ENCODE measurements around the gene DGAT2L6. TPM values are rescaled to one million over a fixed set of nuclear protein-coding genes. Genes with fewer than 3 reads are reported as not detected.
A peak's percentile ranks its signal among the peaks of the same experiment; 100 is the strongest.

Gene DGAT2L6, protein sequence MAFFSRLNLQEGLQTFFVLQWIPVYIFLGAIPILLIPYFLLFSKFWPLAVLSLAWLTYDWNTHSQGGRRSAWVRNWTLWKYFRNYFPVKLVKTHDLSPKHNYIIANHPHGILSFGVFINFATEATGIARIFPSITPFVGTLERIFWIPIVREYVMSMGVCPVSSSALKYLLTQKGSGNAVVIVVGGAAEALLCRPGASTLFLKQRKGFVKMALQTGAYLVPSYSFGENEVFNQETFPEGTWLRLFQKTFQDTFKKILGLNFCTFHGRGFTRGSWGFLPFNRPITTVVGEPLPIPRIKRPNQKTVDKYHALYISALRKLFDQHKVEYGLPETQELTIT
- not detected for polyA plus RNA-seq

DNA sequence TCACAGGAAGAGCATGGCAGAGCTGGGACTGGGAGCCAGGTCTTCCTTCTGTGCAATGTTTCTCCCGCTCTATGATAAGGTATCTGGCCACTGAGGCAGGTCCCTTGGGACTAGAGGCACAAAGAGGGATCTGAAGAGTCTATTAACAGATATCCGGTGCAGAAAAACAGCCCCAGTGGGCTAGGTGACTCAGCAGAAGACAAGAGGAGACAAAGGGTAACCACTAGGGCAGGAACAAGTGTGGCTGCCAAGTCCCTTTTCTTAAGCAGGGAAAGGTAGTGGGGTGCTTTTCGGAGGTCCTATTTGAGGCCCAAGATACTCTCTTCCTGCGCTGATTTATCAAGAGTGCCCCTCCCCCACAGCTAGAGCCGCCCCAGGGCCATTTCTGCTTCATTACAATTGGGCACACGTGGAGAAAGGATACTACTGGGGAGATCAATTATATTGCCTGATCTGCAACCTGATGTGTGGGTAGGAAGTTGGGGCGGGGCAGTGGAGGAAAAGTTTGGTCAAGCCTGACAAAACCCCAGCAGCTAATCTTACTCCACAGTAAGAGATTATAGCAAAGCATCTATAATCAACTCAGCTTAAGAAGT, at the start of gene DGAT2L6:
DGAT2L6 (plus strand) TSS at position 546 of the 596 bp plus-strand sequence. CDS start 100 bp downstream, outside the sequence.
- no peaks in the 10 kb centered on the region for H3K9me3 Mint-ChIP-seq
- H3K36me3 Mint-ChIP-seq, result no peaks in the 10 kb centered on the region
- H3K4me3 Mint-ChIP-seq, result no peak within 1 kb of the TSS
- peaks cover 6 to 8% of the 10 kb centered on the region in 2 donors for H3K4me1 Mint-ChIP-seq
- H3K27ac Mint-ChIP-seq, result no peak within 1 kb of the TSS
- peaks cover 0 to 6% (median 0%) of the 10 kb centered on the region in 3 donors for H3K27me3 Mint-ChIP-seq (ENCODE audit: low read depth in 3 of 3)
- DNase-seq, result no peak

DNA sequence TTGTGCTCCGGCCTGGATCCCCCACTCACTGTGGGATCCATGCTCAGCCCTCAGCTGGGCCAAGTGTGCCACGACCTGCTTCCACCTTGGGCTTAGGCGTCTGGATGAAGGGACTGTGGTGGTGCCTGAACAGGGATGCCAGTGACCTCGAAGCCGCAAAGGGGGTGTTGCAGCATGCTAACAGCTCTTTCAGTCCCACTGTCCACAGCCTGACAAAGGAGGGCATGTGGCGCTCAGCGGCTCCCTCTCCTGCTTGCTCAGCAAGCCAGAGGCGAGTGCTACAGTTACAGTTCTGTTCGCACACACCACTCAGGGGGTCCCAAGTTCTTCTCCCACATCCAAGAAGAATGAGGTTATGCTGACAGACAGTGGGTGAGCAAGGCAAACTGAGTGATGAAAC, 49.2 kb upstream of the DGAT2L6 start:
- peaks cover 4 to 10% of the 10 kb centered on the region in 2 donors for H3K4me1 Mint-ChIP-seq
- H3K27ac Mint-ChIP-seq, result no peak overlapping the region
- H3K9me3 Mint-ChIP-seq, result no peaks in the 10 kb centered on the region
- H3K27me3 Mint-ChIP-seq (ENCODE audit: low read depth in 3 of 3), result peaks cover 0 to 5% (median 3%) of the 10 kb centered on the region in 3 donors
- H3K4me3 Mint-ChIP-seq, result no peak overlapping the region
- H3K36me3 Mint-ChIP-seq, result no peaks in the 10 kb centered on the region
- DNase-seq, result no peak

DNA sequence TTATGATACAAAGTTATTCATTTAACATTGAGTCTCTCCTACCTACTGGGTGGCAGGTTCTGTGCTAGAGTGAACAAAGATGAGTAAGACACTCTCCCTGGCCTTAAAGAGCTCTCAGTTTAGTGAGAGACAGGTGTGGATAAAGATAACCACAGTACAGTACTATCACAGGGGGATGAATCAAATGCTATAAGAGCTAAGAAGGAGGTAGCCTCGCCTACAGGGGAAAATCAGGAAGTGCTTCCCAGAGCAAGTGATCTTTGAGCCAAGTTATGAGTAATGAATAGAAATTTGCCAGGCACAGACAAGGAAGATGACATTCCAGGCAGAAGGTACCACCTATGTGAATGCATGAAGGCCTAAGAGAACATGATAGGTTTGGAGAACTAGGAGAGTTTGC, 47.5 kb upstream of the DGAT2L6 start:
- Mint-ChIP-seq H3K36me3 (no peaks in the 10 kb centered on the region), H3K4me3 (no peak overlapping the region), H3K4me1 (peaks cover 14 to 19% of the 10 kb centered on the region in 2 donors), H3K27ac (no peak overlapping the region), H3K27me3 (ENCODE audit: low read depth in 3 of 3) (peaks cover 0 to 11% (median 10%) of the 10 kb centered on the region in 3 donors), H3K9me3 (no peaks in the 10 kb centered on the region)
- no peak for DNase-seq

DNA sequence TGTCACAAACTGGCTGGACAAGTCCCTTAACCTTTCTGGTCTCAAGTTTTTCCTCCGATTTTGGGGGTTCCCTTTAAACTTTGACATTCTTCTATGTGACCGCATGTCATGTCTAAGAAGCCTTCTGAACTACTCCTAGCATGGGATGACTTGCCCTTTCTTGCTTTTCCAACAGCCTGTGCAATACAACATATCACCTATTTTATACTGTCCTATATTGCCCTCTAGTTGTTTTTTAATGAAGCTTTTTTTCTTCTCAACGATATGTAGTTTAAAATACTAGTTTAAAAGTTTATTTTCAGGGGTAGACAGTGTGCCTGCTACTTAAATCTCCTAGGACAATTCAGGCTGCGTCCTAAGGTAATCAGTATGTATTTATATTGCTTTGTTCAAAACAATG, 45.1 kb upstream of the DGAT2L6 start:
- Mint-ChIP-seq H3K9me3 (no peaks in the 10 kb centered on the region), H3K27me3 (ENCODE audit: low read depth in 3 of 3) (peaks cover 0 to 11% (median 10%) of the 10 kb centered on the region in 3 donors), H3K27ac (peak overlapping the region in 5 of 6 donors; percentile 3 to 93 (median 46)), H3K4me3 (peak overlapping the region in 4 of 5 donors; percentile 33 to 43 (median 36)), H3K36me3 (no peaks in the 10 kb centered on the region), H3K4me1 (peaks cover 24 to 34% of the 10 kb centered on the region in 2 donors)
- no peak for DNase-seq

DNA sequence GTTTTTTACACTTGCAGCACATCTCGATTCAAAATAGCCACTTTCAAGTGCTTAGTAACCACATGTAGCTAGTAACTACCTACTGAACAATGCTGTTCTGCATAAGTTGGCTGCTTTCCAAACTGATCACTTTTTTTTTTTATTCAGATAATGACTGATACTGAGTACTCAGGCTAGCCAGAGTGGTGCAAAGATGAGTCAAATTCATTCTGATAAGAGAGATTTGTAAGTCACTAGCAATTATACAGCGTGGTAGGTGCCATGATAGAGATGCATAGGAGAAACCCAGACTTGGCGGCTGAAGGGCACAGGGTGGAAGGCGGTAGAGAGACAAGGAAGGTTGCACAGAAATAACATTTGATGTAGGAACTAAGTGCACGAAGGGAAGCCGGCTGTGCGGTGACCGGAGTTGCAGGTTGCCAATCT, 44.4 kb upstream of the DGAT2L6 start:
- Mint-ChIP-seq H3K9me3 (no peaks in the 10 kb centered on the region), H3K4me3 (peak overlapping the region; percentile 94 to 99 (median 97)), H3K36me3 (no peaks in the 10 kb centered on the region), H3K27ac (peak overlapping the region; percentile 91 to 97 (median 95)), H3K27me3 (ENCODE audit: low read depth in 3 of 3) (peaks cover 0 to 11% (median 10%) of the 10 kb centered on the region in 3 donors), H3K4me1 (peaks cover 27 to 38% of the 10 kb centered on the region in 2 donors)
- no peak for DNase-seq

DNA sequence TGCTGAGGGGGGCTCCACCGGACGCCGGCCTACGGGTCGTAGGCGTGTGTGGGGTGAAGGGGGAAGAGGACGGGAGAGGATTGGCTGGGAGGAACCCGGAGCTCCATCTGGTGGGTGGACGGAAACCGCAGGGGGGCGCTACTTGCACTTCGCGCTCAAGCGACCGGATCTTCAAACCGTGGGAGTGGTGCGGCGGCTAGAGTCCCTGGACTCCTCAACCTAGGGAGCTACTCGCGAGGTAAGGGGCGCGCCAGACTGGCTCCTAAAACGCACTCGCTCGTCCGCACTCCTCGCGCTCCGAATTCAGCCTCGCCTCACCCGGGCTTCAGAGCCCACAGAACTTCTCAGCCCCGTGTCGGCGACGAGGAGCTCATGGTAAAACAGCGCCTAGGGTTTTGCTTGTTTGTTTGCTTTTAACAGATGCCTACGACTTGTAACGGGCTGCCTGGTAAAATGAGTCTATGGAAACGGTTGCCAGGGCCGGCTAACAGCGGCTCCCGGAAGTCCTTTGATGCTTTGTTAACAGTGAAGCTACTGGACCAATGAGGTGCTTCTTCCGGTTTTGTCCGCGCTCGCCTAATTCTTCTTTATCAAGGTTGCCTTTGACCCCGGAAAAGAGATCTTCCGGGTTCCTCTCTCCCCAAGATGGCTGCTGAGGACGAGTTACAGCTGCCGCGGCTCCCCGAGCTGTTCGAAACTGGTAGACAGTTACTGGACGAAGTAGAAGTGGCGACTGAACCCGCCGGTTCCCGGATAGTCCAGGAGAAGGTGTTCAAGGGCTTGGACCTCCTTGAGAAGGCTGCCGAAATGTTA, 43.8 kb upstream of the DGAT2L6 start, which contains the start of gene IGBP1:
IGBP1 (plus strand) TSS at position 145 of the 813 bp plus-strand sequence; CDS start at position 646, 501 bp downstream.
- DNase-seq, result peak; percentile 76 to 84 (median 82)
- no peaks in the 10 kb centered on the region for H3K9me3 Mint-ChIP-seq
- peaks cover 0 to 11% (median 10%) of the 10 kb centered on the region in 3 donors for H3K27me3 Mint-ChIP-seq (ENCODE audit: low read depth in 3 of 3)
- no peaks in the 10 kb centered on the region for H3K36me3 Mint-ChIP-seq
- peaks cover 27 to 38% of the 10 kb centered on the region in 2 donors for H3K4me1 Mint-ChIP-seq
- H3K4me3 Mint-ChIP-seq, result peak within 1 kb of the TSS; percentile 94 to 99 (median 97)
- peak within 1 kb of the TSS; percentile 91 to 97 (median 95) for H3K27ac Mint-ChIP-seq

DNA sequence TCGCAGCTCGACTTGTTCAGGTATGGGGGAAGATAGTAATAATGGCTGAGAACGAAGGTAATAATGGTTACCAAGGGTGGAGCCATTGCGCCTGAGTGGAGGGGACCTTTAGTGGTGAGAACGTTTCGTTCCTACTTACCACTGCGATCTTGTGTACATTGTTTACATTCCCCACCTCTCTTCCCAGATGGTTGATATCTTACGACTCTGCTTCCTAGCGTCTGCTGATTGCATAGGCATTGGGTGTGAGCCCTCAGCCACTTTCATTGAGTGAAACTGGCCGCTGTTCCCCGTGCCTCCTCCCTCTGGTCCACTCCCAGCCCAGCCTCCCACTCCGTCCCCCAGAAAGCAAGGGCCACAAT, 43.2 kb upstream of the DGAT2L6 start:
- Mint-ChIP-seq H3K36me3 (no peaks in the 10 kb centered on the region), H3K4me3 (peak overlapping the region; percentile 94 to 99 (median 97)), H3K4me1 (peaks cover 27 to 38% of the 10 kb centered on the region in 2 donors), H3K9me3 (no peaks in the 10 kb centered on the region), H3K27me3 (ENCODE audit: low read depth in 3 of 3) (peaks cover 0 to 11% (median 10%) of the 10 kb centered on the region in 3 donors), H3K27ac (peak overlapping the region; percentile 91 to 97 (median 95))
- DNase-seq, result no peak

DNA sequence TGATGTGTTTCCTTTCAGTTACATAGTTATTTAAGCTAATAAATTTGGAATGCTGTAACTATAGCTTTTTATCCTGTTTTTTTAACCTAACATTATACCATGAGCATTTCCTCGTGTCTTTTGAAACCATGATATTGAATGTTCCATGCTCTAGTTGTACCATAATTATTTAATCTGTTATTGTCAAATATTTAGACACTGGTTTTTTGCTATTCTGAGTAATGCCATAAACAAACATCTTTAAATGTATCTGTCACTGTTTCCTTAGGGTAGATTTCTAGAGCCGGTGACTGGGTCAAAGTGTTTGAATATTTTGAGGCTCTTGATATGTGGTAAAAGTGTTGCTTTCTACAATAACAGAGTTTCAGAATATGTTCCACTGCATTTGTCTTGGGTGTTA, 38.7 kb upstream of the DGAT2L6 start:
- Mint-ChIP-seq H3K9me3 (no peaks in the 10 kb centered on the region), H3K4me1 (peaks cover 23 to 37% of the 10 kb centered on the region in 2 donors), H3K27me3 (ENCODE audit: low read depth in 3 of 3) (peaks cover 2 to 5% (median 2%) of the 10 kb centered on the region in 3 donors), H3K4me3 (no peak overlapping the region), H3K27ac (no peak overlapping the region), H3K36me3 (peaks cover 0 to 10% (median 3%) of the 10 kb centered on the region in 3 donors)
- DNase-seq, result no peak

DNA sequence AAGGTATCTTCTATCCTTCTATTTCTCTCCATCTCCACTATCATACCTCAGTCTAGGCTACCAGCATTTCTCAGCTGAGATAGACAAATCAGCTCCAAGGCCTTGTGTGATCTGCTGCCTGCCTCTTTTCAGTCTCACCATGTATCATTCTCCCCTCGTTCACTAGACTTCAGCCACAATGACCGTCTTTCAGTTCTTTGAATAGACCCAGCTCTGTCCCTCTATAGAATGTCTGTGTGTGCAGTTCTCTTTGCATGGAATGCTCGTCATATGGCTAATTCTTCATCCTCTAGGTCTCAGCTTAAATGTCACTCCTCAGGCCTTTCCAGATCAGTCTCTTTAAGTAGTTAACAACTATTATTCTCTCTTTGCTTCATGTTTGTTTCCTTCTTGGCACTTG, 37.5 kb upstream of the DGAT2L6 start:
- H3K9me3 Mint-ChIP-seq, result no peaks in the 10 kb centered on the region
- H3K36me3 Mint-ChIP-seq, result peaks cover 0 to 10% (median 3%) of the 10 kb centered on the region in 3 donors
- no peak for DNase-seq
- peaks cover 0 to 5% (median 1%) of the 10 kb centered on the region in 3 donors for H3K27me3 Mint-ChIP-seq (ENCODE audit: low read depth in 3 of 3)
- peaks cover 13 to 29% of the 10 kb centered on the region in 2 donors for H3K4me1 Mint-ChIP-seq
- H3K27ac Mint-ChIP-seq, result no peak overlapping the region
- H3K4me3 Mint-ChIP-seq, result no peak overlapping the region

DNA sequence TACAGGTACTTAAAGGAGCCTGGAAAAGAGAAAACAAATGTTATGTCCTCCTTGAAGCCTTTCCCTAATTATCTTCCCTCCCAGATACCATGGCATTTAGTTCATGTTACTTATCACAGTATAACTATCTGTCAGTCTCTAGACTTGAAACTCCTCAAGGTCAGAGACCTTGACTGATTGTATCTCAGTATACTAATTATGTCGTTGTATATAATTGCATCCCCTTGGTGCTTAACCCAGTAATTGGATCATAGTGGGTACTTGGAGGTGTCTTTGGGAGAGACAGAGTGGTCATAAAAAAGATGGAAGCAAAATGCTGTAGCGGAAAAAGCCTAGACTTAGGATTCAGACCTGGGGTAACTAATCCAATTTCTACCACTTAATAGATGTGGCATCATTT, 35.9 kb upstream of the DGAT2L6 start:
- H3K27ac Mint-ChIP-seq, result no peak overlapping the region
- peaks cover 5 to 18% of the 10 kb centered on the region in 2 donors for H3K4me1 Mint-ChIP-seq
- no peak for DNase-seq
- H3K9me3 Mint-ChIP-seq, result no peaks in the 10 kb centered on the region
- no peak overlapping the region for H3K4me3 Mint-ChIP-seq
- peaks cover 0 to 10% (median 3%) of the 10 kb centered on the region in 3 donors for H3K36me3 Mint-ChIP-seq
- peaks cover 0 to 5% (median 1%) of the 10 kb centered on the region in 3 donors for H3K27me3 Mint-ChIP-seq (ENCODE audit: low read depth in 3 of 3)

DNA sequence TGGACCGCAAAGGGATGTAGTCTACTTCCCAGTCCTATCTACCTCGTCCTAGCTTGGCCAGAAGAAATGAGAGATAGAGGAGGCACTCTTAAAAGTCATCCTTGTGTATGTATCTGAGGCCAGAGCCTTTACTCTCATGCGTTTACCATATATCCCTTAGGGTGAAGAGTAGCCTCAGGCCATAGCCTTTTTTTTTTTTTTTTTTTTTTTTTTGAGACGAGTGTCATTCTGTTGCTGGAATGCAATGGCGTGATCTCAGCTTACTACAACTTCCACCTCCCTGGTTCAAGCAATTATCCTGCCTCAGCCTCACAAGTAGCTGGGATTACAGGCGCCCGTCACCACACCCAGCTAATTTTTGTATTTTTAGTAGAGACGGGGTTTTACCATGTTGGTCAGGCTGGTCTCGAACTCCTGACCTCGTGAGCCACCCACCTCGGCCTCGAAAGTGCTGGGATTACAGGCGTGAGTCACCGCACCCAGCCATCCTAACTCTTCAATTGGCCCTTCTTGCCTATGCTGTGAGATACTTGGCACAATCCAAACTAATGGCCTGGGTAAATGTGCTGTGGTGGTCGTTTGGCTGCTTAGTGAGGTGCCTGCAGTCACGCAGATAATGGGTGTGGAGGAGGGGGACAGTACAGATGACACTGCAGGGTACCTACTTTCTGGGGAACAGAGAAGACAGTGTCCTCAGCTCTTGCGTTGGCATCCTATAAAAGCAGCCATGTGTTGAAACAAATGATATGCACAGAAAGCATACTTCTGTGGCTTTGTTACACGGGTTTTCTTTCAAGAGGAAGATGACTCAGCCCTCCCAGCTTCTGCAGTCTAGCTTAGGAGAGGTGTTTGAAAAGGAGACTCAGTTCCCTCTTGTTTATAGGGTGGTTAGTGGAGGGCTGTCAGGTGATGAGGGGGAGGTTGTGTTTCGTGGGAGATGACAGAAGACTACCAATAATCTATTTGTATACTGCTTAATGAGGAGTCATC, 10.4 kb upstream of the DGAT2L6 start:
- Mint-ChIP-seq H3K4me1 (no peaks in the 10 kb centered on the region), H3K27ac (no peak overlapping the region), H3K9me3 (no peaks in the 10 kb centered on the region), H3K4me3 (no peak overlapping the region), H3K36me3 (peaks cover 3 to 6% (median 3%) of the 10 kb centered on the region in 3 donors), H3K27me3 (ENCODE audit: low read depth in 3 of 3) (peaks cover 1 to 7% (median 6%) of the 10 kb centered on the region in 3 donors)
- no peak for DNase-seq

DNA sequence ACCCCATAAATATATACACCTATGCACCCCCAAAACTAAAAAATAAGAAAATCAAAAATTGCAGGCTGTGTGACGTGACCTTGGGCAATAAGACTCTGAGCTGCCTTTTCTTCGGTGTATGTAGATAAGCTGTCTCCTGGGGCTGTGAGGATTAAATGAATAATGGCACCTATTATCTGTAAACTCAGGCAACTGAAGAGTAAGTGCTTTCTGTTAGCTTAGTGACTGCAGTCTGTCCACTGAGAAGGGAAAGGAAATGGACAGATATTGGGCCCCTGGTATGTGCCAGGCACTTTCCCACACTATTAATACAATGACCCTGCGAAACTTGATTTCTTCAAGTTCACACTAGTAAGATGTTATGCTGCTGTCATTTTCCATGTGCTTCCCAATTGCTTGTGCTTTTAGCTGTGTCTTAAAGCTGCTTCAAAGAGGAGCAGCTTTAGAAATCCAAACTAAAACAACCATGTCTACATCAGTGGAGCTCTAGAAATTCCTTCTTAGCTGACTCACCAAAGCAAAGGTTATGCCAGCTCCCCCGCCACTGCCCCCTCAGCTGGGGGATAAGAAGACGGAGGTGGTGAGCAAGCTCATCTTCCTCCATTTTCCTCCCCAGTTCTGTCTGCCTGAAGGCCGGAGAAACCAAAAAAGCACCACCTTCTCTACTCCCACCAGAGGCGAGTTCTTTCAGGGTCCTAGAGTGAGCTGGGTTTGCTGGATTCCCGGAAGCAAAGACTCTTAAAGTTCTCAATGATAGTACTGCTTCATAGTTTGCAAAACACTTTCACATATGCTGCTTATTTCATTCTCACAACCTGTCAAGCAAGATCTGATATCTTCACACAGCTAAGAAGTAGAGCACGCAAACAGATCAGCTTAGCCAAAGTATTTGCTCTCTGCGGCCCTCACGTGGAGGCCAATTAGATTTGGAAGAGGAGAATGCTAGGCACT, 8.8 kb upstream of the DGAT2L6 start:
- no peak overlapping the region for H3K27ac Mint-ChIP-seq
- H3K27me3 Mint-ChIP-seq (ENCODE audit: low read depth in 3 of 3), result peaks cover 1 to 8% (median 7%) of the 10 kb centered on the region in 3 donors
- H3K9me3 Mint-ChIP-seq, result no peaks in the 10 kb centered on the region
- H3K36me3 Mint-ChIP-seq, result peaks cover 3 to 6% (median 3%) of the 10 kb centered on the region in 3 donors
- DNase-seq, result no peak
- no peaks in the 10 kb centered on the region for H3K4me1 Mint-ChIP-seq
- no peak overlapping the region for H3K4me3 Mint-ChIP-seq
